GM18499 (cell line): ENCODE measurements around the gene FOXP2.
"Not testable (repeated sequence)": the region's sequence is repeated elsewhere in the genome, so short reads cannot be mapped to it uniquely, and the experiment has no call there.

Experiments
- ATAC-seq: cut with Tn5 transposase; IDR thresholded peaks from one replicate; pipeline ENCODE4 v1.9.1; 2021; ENCODE audit warnings: moderate number of reproducible peaks; ENCODE audit not compliant: insufficient read depth, unreplicated experiment

Gene FOXP2

GRCh38 chr7:114414156-114415063, at the start of gene FOXP2:
Gene FOXP2, plus strand, starts transcription at chr7:114414815. Its CDS starts 11,697 bp downstream, at chr7:114426512.
- no peak for ATAC-seq

DNA sequence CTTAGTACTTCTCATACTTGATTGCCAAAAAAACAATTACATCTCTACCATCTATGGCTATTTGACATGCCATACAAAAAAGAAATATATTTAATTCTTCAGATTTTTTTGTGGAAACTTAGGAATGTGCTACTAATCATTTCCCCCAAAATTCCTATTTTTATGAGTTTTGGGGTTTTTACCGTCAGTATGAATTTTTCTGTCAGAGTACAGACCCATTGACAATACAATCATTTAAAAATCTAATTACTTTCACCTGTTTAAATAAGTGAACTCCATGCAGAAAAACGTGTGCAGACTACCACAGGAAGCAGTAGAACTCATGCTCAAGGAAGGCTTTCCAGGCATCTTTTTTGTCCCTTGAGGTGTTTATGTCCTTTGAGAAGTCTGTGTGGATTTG, 48.8 kb upstream of the FOXP2 start:
- no peak for ATAC-seq

GRCh38 chr7:114368492-114368891, 46.1 kb upstream of the FOXP2 start:
- no peak for ATAC-seq

GRCh38 chr7:114369294-114369693, 45.3 kb upstream of the FOXP2 start:
- no peak for ATAC-seq

DNA sequence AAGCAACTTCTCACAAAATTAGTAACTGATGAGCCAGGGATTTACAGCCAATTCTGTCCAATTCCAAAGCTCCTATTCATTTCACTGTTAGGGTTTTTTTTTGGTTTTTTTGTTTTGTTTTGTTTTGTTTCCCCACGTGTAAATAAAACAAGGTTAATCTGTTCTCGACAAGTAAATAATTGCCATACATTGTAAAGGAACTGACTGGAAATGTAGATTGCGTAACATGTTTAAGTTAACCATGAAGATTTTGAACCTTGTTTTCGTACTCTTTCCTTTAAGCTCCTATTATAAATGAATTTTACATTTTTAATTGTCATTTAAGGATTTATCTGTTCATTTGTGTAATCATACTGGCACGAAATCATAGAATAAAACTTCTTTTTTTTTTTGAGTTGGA, 42.0 kb upstream of the FOXP2 start:
- ATAC-seq, result no peak

DNA sequence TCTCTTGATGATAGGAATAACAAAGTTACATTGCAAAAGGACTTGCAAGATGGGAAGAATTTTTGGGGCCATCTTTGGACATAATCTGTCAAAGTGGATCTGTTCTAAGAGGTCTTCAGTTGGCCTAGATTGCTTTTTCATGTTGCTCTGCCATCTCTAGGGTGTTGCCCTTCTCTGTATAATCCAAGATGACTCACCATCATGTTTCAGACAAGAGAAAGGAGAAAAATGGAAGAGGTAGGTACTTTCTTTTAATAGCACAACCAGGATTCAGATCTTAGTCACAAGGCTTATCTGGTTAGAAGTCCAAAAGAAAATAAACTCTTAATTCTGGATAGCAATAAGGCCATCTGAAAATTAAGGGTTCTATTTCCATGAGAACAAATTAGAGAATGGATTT, 38.7 kb upstream of the FOXP2 start:
- no peak for ATAC-seq

DNA sequence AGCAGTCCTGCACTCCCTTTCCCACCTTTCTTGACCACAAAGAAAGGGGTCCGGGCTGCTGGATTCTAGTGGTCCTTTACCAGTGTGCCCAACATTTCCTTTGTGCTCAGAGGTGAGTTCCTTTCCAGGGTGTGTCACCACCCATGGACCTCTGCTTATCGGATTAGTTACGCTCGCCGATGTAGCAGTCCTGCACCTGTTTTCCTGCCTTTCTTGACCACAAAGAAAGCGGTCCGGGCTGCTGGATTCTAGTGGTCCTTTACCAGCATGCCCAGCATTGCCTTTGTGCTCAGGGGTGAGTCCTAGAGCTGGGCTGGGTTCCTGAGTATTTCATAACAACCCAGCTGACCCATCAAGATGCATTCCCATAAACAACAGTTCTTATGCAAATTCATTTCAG, 30.7 kb upstream of the FOXP2 start:
- not testable (repeated sequence) for ATAC-seq

- not testable (repeated sequence) for ATAC-seq
These were observed 30.3 kb upstream of the FOXP2 start for GRCh38 chr7:114384346-114384745.

DNA sequence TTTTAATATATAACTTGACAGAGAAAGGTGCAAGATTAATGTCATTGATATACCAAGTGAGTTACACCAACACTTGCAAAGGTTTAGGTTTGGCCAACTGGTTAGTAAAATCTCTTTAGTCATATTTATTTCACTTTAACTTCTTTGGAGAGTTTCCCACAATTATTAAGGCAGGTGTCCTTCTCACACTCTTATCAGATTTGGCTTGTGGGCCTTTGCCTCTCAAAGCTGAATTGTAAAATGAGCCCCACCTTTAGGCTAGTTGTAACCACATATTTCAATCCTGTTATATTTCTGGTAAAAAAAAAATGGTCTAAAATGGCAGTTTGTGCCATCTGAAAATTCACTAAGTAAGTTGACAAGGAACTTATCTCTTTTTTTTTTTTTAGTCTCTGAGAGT, 26.6 kb upstream of the FOXP2 start:
- no peak for ATAC-seq

- ATAC-seq, result no peak
These were observed 21.9 kb upstream of the FOXP2 start for GRCh38 chr7:114392686-114393085.

DNA sequence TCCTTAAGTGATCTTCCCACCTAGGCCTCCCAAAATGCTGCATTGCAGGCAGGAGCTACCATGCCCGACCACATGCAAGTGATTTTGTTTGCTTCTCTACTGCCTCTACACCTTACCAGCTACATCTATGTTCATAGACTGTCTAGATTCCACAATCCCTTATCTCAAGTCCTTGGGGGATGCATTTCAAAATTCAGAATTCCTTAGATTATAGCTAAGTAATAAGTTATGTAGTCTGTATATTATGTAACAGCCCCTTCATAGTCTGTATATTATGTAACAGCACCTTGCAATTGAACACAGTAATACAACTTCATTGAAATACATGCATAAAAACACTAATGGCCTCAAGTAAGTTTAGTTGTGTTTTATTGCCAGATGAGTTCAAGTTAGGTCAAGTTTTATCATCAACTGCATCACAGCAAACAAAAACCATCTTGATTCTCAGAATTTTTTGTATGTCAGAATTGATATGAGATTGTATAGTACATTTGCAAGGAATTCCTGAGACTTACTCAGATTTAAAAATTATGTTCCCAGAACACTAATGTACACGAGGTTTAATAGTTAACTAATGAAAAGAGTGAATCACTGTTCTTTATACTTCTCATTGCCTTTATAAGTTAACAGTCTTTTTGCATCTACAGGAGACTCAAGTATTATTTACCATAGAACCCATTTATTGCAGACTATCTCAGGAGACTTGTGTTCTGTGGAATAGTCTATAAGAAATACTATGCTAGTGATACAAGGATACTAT, 11.6 kb upstream of the FOXP2 start:
- no peak for ATAC-seq

- peak; percentile 69 for ATAC-seq
These were observed 9.2 kb upstream of the FOXP2 start for GRCh38 chr7:114405427-114405826.

- ATAC-seq, result no peak
These were observed 4.9 kb upstream of the FOXP2 start for GRCh38 chr7:114409750-114410149.

DNA sequence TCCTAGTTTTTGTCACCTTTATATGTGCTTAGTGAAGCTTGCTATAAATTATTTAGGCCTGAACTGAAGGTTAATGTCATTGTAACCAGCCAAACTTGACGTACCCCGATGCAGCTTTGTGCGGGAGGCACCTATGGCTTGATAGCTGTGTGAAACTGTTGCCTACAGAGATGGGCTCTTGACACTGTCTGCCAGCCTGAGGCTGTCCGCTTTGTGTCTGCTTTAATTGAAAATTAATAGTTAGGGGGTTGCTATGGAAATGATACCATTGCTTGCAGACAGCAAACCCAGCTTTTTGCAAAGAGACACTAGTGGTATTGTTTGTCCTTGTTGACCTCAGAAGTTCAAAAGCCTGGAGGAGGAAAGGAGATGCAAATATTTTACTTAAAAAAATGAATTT, 2.1 kb upstream of the FOXP2 start:
- no peak for ATAC-seq

- ATAC-seq, result no peak
These were observed 857 bp upstream of the FOXP2 start for GRCh38 chr7:114413761-114414155.

DNA sequence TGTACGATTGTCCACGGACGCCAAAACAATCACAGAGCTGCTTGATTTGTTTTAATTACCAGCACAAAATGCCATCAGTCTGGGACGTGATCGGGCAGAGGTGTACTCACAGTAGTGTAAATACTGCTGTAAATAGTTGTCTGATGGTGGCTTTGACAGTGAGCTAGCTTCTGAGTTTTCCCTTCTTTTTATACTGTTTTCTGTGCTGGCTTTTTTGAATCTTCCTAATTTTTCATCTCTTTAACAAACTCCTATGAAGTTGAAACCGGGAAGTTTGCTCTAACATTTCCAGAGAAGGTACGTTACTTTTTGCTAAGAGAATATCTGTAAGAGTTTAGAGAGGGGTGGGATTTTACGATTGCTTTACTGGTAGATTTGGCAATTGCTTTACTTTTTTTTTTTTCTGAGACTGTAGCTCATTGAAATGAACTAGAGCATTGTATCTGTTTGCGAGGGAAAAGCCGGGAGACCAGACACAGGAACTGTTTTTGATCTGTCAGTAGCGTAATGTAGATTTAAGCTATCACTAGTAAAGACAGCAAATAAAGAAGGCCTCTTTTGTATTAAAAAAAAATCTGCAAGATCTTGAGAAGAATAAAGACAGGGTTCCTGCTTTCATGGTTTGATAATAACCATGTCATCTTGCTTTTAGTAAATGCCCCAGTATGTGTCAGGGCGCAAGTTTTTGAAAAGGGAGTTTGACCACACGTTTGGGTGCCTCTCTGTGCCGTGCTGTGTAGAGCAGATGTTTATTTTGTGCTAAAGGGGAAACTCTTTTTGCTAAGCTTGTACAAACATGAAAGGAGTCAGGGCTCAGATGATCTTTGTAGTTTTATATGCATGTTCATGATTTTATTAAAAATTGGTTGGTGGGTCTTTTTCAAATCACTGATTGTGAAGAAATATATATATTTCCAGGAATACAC, 712 bp downstream of the FOXP2 start:
- ATAC-seq, result no peak

- ATAC-seq, result no peak
These were observed 1.7 kb downstream of the FOXP2 start for GRCh38 chr7:114416129-114416990.

DNA sequence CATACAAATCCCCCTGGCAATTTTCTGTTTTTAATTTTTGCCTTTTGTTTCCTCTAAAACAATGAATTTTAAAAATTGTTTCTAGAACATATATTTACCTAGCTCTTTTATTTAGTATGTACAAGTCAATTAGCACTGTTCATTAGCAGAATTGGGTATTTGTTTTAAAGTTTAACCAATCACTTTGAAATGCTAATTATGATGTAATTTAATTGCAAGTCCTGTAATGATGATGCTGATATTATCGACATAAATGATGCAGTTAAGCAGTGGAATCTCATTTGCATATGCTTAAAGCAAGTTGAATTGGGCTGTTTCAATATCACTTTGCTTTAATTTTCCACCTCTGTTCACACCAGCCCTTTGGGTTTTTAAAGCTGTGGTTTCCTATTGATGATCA, 2.7 kb downstream of the FOXP2 start:
- no peak for ATAC-seq

DNA sequence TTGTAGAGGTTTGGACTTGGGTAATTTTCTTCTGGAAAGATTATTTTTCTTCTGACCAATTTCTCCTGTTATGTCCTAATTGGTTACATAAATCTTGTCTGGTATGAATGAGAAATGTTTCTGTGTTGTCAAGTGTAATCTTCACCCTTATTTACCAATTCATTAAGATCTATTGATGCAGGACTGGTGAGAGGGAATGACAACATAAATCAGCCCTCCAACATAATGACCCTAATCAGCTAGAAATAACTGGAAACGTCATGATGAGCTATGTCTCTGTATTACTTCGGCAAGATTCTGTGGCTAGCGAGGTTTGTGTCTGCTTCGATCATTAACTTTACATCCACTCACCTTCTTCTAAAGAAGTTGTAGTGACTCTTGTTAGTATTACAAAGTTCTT, 3.5 kb downstream of the FOXP2 start:
- no peak for ATAC-seq
